Fibroblast of mammary gland (primary cell): ENCODE measurements around the gene GLS2.

ENCODE experiments used
- DNase-seq: peaks from one replicate; pipeline ENCODE4 v3.0.0-alpha.2; 2010; ENCODE audit warnings: low read depth
- H3K4me3 ChIP-seq: 2 replicates; pipeline ENCODE4 v1.5.1; 2011; ENCODE audit warnings: low read depth, mild to moderate bottlenecking, low read length, moderate library complexity; ENCODE audit not compliant: control insufficient read depth
- CTCF ChIP-seq: conservative IDR thresholded peaks from 2 replicates; pipeline ENCODE4 v1.5.1; 2011; ENCODE audit warnings: low read depth, low read length, inconsistent platforms; ENCODE audit not compliant: control insufficient read depth, insufficient read depth

GLS2 gene

GRCh38 chr12:56488041-56488955, at the start of gene GLS2:
Gene GLS2, minus strand, starts transcription at chr12:56488161. Its CDS starts 43 bp downstream, at chr12:56488118.
- H3K4me3 ChIP-seq = peak within 1 kb of the TSS; percentile 40
- TF ChIP-seq CTCF = no peak

GRCh38 chr12:56537546-56537945, 49.6 kb upstream of the GLS2 start:
- no peak overlapping the region for H3K4me3 ChIP-seq
- DNase-seq = no peak
- no peak for TF ChIP-seq CTCF

More at GRCh38 chr12:56488041-56488955, at the start of gene GLS2:
- peak; percentile 73 for DNase-seq

GRCh38 chr12:56530390-56531055, 42.6 kb upstream of the GLS2 start:
- DNase-seq = no peak
- TF ChIP-seq CTCF = no peak
- H3K4me3 ChIP-seq = no peak overlapping the region

- no peak overlapping the region for H3K4me3 ChIP-seq
- TF ChIP-seq CTCF = no peak
- peak; percentile 30 for DNase-seq
These were observed 41.7 kb upstream of the GLS2 start for GRCh38 chr12:56529656-56530055.

GRCh38 chr12:56528846-56529245, 40.9 kb upstream of the GLS2 start:
- no peak overlapping the region for H3K4me3 ChIP-seq
- no peak for TF ChIP-seq CTCF
- no peak for DNase-seq

- no peak for DNase-seq
- H3K4me3 ChIP-seq = peak overlapping the region; percentile 74
- no peak for TF ChIP-seq CTCF
These were observed 34.6 kb upstream of the GLS2 start for GRCh38 chr12:56522411-56523193.
